Naive thymus-derived CD4-positive, alpha-beta T cell (primary cell): ENCODE measurements around the gene FCHSD2. TPM values are rescaled to one million over a fixed set of nuclear protein-coding genes. Genes with fewer than 3 reads are reported as not detected.
"Not testable (repeated sequence)": the region's sequence is repeated elsewhere in the genome, so short reads cannot be mapped to it uniquely, and the experiment has no call there.

Experiments used
- ATAC-seq: fragments of 150-1000 bp; cut with Tn5 transposase; 2 replicates; pipeline ENCODE4 v1.10.0; 2021; ENCODE audit warnings: mild to moderate bottlenecking, moderate library complexity
- CTCF ChIA-PET: fragments of 350-600 bp; sonication (Branson Sonifier 250); formaldehyde crosslinking; loops from one replicate; lab custom pipeline; 2021; ENCODE audit warnings: antibody characterized with exemption; lab: Charles Lee
- POLR2A ChIA-PET: fragments of 350-600 bp; sonication (Branson Sonifier 250); formaldehyde crosslinking; loops from one replicate; lab custom pipeline; 2021; ENCODE audit warnings: antibody characterized with exemption, inconsistent platforms; lab: Charles Lee
- DNase-seq, 9 donors: peaks; one replicate each; pipeline versions ENCODE4 v3.0.0 to v3.0.0-alpha.2; 2020 to 2022; ENCODE audit warnings: mixed read lengths in 1 of 9
- H3K27ac ChIP-seq: one replicate; pipeline ENCODE4 v1.7.0; 2013; ENCODE audit warnings: mild to moderate bottlenecking, low read depth, low read length, moderate library complexity
- H3K27me3 ChIP-seq, 2 donors: one replicate each; pipeline ENCODE4 v1.7.0; 2013; ENCODE audit warnings: low read length in 2 of 2, mild to moderate bottlenecking in 2 of 2, moderate library complexity in 2 of 2; ENCODE audit not compliant: control insufficient read depth in 2 of 2, insufficient read depth in 2 of 2
- H3K36me3 ChIP-seq, 3 experiments: 1 replicate in 2 of 3; 2 replicates in 1 of 3; pipeline ENCODE4 v1.7.0; 2013; ENCODE audit warnings: low read length in 3 of 3, mild to moderate bottlenecking in 3 of 3, moderate library complexity in 1 of 3; ENCODE audit not compliant: insufficient read depth in 3 of 3, control insufficient read depth in 2 of 3
- H3K4me1 ChIP-seq, 2 donors: one replicate each; pipeline ENCODE4 v1.7.0; 2013; ENCODE audit warnings: low read length in 2 of 2, mild to moderate bottlenecking in 2 of 2, moderate library complexity in 1 of 2; ENCODE audit not compliant: control insufficient read depth in 2 of 2, insufficient read depth in 2 of 2
- H3K4me3 ChIP-seq: 2 replicates; pipeline ENCODE4 v1.7.0; 2013; ENCODE audit warnings: mild to moderate bottlenecking, low read length
- H3K9me3 ChIP-seq, 3 experiments: 1 replicate in 2 of 3; 2 replicates in 1 of 3; pipeline ENCODE4 v1.7.0; 2013; ENCODE audit warnings: low read length in 3 of 3; ENCODE audit not compliant: control insufficient read depth in 2 of 3
- H3K27ac Mint-ChIP-seq, 9 donors: one replicate each; pipeline ENCODE4 v1.8.0; 2020 to 2022; ENCODE audit warnings: mixed read lengths in 9 of 9, mild to moderate bottlenecking in 8 of 9, moderate library complexity in 5 of 9, inconsistent platforms in 2 of 9
- H3K27me3 Mint-ChIP-seq, 5 donors: one replicate each; pipeline ENCODE4 v1.8.0; 2021 to 2022; ENCODE audit warnings: mixed read lengths in 5 of 5, mild to moderate bottlenecking in 1 of 5
- H3K36me3 Mint-ChIP-seq, 5 donors: one replicate each; pipeline ENCODE4 v1.8.0; 2020 to 2022; ENCODE audit warnings: mixed read lengths in 5 of 5, mild to moderate bottlenecking in 3 of 5, inconsistent platforms in 1 of 5
- H3K4me1 Mint-ChIP-seq, 7 donors: one replicate each; pipeline ENCODE4 v1.8.0; 2020 to 2022; ENCODE audit warnings: mixed read lengths in 7 of 7, mild to moderate bottlenecking in 3 of 7, inconsistent platforms in 1 of 7
- H3K4me3 Mint-ChIP-seq, 10 donors: one replicate each; pipeline ENCODE4 v1.8.0; 2020 to 2022; ENCODE audit warnings: mild to moderate bottlenecking in 10 of 10, mixed read lengths in 10 of 10, moderate library complexity in 6 of 10, inconsistent platforms in 2 of 10
- H3K9me3 Mint-ChIP-seq, 11 donors: one replicate each; pipeline ENCODE4 v1.8.0; 2020 to 2022; ENCODE audit warnings: mixed read lengths in 11 of 11, mild to moderate bottlenecking in 4 of 11, inconsistent platforms in 1 of 11, moderate library complexity in 1 of 11
- intact Hi-C, 2 donors: fragments of 100-400 bp; cut with micrococcal nuclease; formaldehyde crosslinking; loops; one replicate each; pipeline ENCODE4 v1.15.1; 2023
- polyA plus RNA-seq, 2 donors: library from polyadenylated mRNA; unstranded; fragments of 300-500 nt; fragmentation: Illumina TruSeq; gene quantifications; one replicate each; pipeline ENCODE4 v1.2.3, GENCODE V29; 2021
- total RNA-seq, 6 experiments: library from RNA in 5 of 6; stranded (reverse) in 5 of 6; gene quantifications; 1 replicate in 5 of 6; 2 replicates in 1 of 6; pipeline ENCODE4 v1.2.3 and lab custom pipeline; 2021 to 2026

The FCHSD2 gene
- total and polyA plus RNA-seq, 7 experiments from 2014 or later, result 18.3 to 69.9 (median 48.6) TPM

DNA sequence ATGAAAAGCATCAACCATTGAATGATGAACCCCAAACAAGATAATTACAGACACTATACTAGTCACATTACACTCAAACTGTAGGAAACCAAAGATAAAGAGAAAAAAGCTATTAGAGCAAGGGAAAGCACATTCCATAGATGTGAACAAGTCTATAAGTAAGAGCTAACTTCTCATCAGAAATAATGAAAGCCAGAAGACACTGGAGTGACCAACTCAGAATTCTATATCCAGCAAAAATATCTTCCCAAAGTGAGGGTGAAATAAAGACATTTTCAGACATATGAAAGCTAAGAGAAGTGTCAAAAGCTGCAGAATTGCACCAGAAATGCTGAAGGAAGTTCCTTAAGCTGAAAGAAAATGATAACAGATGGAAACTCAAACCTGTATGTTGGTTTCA is 17.3 kb downstream of the FCHSD2 start:
- H3K4me3 Mint-ChIP-seq, result no peak overlapping the region
- ChIA-PET POLR2A (interaction anchor here (0.7 kb wide), 1 partner anchor 37 kb away, joined by 3 read pairs; no protein-coding TSS in a partner anchor), CTCF (no interaction called here)
- ATAC-seq, result no peak
- peaks cover 0 to 13% (median 6%) of the 10 kb centered on the region in 11 donors for H3K9me3 Mint-ChIP-seq
- intact Hi-C loops, result no loop called here
- Histone ChIP-seq H3K27ac (no peak overlapping the region), H3K4me1 (no peaks in the 10 kb centered on the region), H3K4me3 (no peak overlapping the region), H3K36me3 (peaks cover 0 to 23% (median 0%) of the 10 kb centered on the region in 3 experiments), H3K27me3 (no peaks in the 10 kb centered on the region), H3K9me3 (peaks cover 0 to 11% (median 0%) of the 10 kb centered on the region in 3 experiments)
- no peak for DNase-seq
- no peaks in the 10 kb centered on the region for H3K27me3 Mint-ChIP-seq
- H3K4me1 Mint-ChIP-seq, result peaks cover 5 to 30% (median 19%) of the 10 kb centered on the region in 7 donors
- no peak overlapping the region for H3K27ac Mint-ChIP-seq
- peaks cover 12 to 56% (median 49%) of the 10 kb centered on the region in 5 donors for H3K36me3 Mint-ChIP-seq

DNA sequence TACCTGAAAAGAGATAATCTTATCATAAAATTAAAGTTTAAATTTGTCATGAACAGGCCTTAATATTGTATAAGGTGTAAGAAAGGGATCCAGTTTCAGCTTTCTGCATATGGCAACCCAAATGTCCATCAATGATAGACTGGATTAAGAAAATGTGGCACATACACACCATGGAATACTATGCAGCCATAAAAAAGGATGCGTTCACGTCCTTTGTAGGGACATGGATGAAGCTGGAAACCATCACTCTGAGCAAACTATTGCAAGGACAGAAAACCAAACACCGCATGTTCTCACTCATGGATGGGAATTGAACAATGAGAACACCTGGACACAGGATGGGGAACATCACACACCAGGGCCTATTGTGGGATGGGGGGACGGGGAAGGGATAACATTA is 18.2 kb downstream of the FCHSD2 start:
- peaks cover 0 to 23% (median 0%) of the 10 kb centered on the region in 3 experiments for H3K36me3 ChIP-seq
- ATAC-seq, H3K27me3 ChIP-seq, POLR2A ChIA-PET, H3K4me3 Mint-ChIP-seq, H3K4me1 ChIP-seq, intact Hi-C loops, H3K4me3 ChIP-seq, H3K27ac Mint-ChIP-seq, H3K27ac ChIP-seq, DNase-seq, H3K27me3 Mint-ChIP-seq: not testable (repeated sequence)
- Mint-ChIP-seq H3K9me3 (peaks cover 0 to 13% (median 6%) of the 10 kb centered on the region in 11 donors), H3K36me3 (peaks cover 12 to 55% (median 51%) of the 10 kb centered on the region in 5 donors), H3K4me1 (peaks cover 6 to 32% (median 20%) of the 10 kb centered on the region in 7 donors)
- CTCF ChIA-PET, result interaction anchor here (0.9 kb wide), 1 partner anchor 53 kb away, joined by 3 read pairs; no protein-coding TSS in a partner anchor
- peaks cover 0 to 11% (median 0%) of the 10 kb centered on the region in 3 experiments for H3K9me3 ChIP-seq

DNA sequence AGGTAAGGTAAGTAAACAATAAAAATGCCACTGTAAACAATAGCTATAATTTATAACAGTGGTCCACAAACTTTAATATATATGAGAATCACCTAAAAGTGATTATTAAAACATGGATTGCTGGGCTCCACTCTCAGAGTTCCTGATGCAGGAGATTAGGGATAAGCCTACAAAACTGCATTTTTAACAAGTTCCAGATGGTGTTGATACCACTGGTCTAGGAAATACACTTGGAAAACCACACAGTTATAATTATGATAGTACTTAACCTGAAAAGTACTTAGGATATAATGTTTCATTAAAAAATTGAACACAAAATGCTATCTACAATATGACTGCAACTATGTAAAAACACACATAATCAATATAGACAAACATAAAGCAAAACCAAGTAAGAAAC is 20.4 kb downstream of the FCHSD2 start:
- DNase-seq, result no peak
- Histone ChIP-seq H3K4me1 (no peaks in the 10 kb centered on the region), H3K4me3 (no peak overlapping the region), H3K27me3 (no peaks in the 10 kb centered on the region), H3K9me3 (peaks cover 0 to 11% (median 0%) of the 10 kb centered on the region in 3 experiments), H3K27ac (no peak overlapping the region), H3K36me3 (peaks cover 0 to 10% (median 0%) of the 10 kb centered on the region in 3 experiments)
- peaks cover 11 to 34% (median 19%) of the 10 kb centered on the region in 7 donors for H3K4me1 Mint-ChIP-seq
- no peak overlapping the region for H3K4me3 Mint-ChIP-seq
- ATAC-seq, result no peak
- H3K27ac Mint-ChIP-seq, result no peak overlapping the region
- intact Hi-C loops, result no loop called here
- ChIA-PET POLR2A (no interaction called here), CTCF (interaction anchor here (0.6 to 1.2 kb wide), 2 partner anchors 9 to 56 kb away, joined by 3 to 4 read pairs; no protein-coding TSS in a partner anchor)
- no peaks in the 10 kb centered on the region for H3K27me3 Mint-ChIP-seq
- peaks cover 15 to 55% (median 51%) of the 10 kb centered on the region in 5 donors for H3K36me3 Mint-ChIP-seq
- H3K9me3 Mint-ChIP-seq, result peaks cover 0 to 13% (median 6%) of the 10 kb centered on the region in 11 donors

GRCh38 chr11:73117071-73117470 is 25.0 kb downstream of the FCHSD2 start:
- CTCF ChIA-PET, result interaction anchor here (0.7 kb wide), 1 partner anchor 61 kb away, joined by 3 read pairs; no protein-coding TSS in a partner anchor
- H3K4me1 Mint-ChIP-seq, result peaks cover 10 to 39% (median 25%) of the 10 kb centered on the region in 7 donors

GRCh38 chr11:73116636-73117035 is 25.5 kb downstream of the FCHSD2 start:
- intact Hi-C loops, result no loop called here
- no peaks in the 10 kb centered on the region for H3K4me1 ChIP-seq
- no peak overlapping the region for H3K4me3 ChIP-seq

More at GRCh38 chr11:73117071-73117470, 25.0 kb downstream of the FCHSD2 start:
- peaks cover 12 to 50% (median 39%) of the 10 kb centered on the region in 5 donors for H3K36me3 Mint-ChIP-seq
- ATAC-seq (no peak), DNase-seq (no peak)
- Histone ChIP-seq H3K9me3 (no peaks in the 10 kb centered on the region), H3K36me3 (peaks cover 0 to 8% (median 0%) of the 10 kb centered on the region in 3 experiments), H3K27me3 (no peaks in the 10 kb centered on the region), H3K4me1 (no peaks in the 10 kb centered on the region), H3K27ac (no peak overlapping the region), H3K4me3 (no peak overlapping the region)
- H3K27ac Mint-ChIP-seq, result no peak overlapping the region
- H3K27me3 Mint-ChIP-seq, result no peaks in the 10 kb centered on the region
- POLR2A ChIA-PET, result no interaction called here
- intact Hi-C loops, result no loop called here
- H3K4me3 Mint-ChIP-seq, result no peak overlapping the region
- H3K9me3 Mint-ChIP-seq, result peaks cover 0 to 7% (median 0%) of the 10 kb centered on the region in 11 donors

DNA sequence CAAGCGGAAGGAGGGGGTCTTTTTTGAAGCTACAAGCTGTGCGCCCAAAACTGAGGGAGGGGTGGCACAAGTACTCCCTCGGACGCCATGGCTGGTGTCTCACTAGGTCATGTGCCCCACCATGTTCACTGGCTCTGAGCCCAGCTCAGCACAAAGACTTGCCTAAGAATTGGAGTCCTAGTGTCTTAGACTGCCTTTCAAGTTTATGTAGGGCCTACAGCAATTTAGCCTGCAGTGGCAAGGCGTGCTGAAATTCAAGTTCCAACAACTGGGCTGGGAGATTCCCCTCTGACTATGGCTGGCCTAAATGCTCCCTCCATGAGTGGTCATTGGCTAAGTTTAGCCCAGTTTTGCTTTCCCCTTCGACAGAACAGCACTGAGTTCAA is 27.3 kb downstream of the FCHSD2 start:
- ChIA-PET POLR2A (no interaction called here), CTCF (interaction anchor here (0.5 kb wide), 1 partner anchor 11 kb away, joined by 4 read pairs; no protein-coding TSS in a partner anchor)
- H3K4me3 ChIP-seq, result no peak overlapping the region
- Mint-ChIP-seq H3K27ac (no peak overlapping the region), H3K4me1 (peaks cover 2 to 30% (median 18%) of the 10 kb centered on the region in 7 donors), H3K27me3 (no peaks in the 10 kb centered on the region), H3K9me3 (peaks cover 0 to 20% (median 9%) of the 10 kb centered on the region in 11 donors), H3K4me3 (no peak overlapping the region), H3K36me3 (peaks cover 11 to 56% (median 40%) of the 10 kb centered on the region in 5 donors)
- H3K36me3 ChIP-seq, result peaks cover 0 to 8% (median 0%) of the 10 kb centered on the region in 3 experiments
- ATAC-seq (no peak), DNase-seq (no peak)
- no peaks in the 10 kb centered on the region for H3K4me1 ChIP-seq
- H3K27ac ChIP-seq, result no peak overlapping the region
- H3K27me3 ChIP-seq, result no peaks in the 10 kb centered on the region
- intact Hi-C loops, result no loop called here
- no peaks in the 10 kb centered on the region for H3K9me3 ChIP-seq

More at GRCh38 chr11:73116636-73117035, 25.5 kb downstream of the FCHSD2 start:
- no peaks in the 10 kb centered on the region for H3K27me3 ChIP-seq
- ATAC-seq (no peak), DNase-seq (no peak)
- H3K27ac ChIP-seq, result no peak overlapping the region
- no peaks in the 10 kb centered on the region for H3K27me3 Mint-ChIP-seq
- no peak overlapping the region for H3K27ac Mint-ChIP-seq
- H3K36me3 ChIP-seq, result peaks cover 0 to 8% (median 0%) of the 10 kb centered on the region in 3 experiments
- peaks cover 9 to 34% (median 24%) of the 10 kb centered on the region in 7 donors for H3K4me1 Mint-ChIP-seq
- no peak overlapping the region for H3K4me3 Mint-ChIP-seq
- no peaks in the 10 kb centered on the region for H3K9me3 ChIP-seq
- peaks cover 12 to 51% (median 37%) of the 10 kb centered on the region in 5 donors for H3K36me3 Mint-ChIP-seq
- POLR2A ChIA-PET, result interaction anchor here (0.7 kb wide), 1 partner anchor 717 kb away, joined by 3 read pairs; no protein-coding TSS in a partner anchor
- H3K9me3 Mint-ChIP-seq, result peaks cover 0 to 7% (median 0%) of the 10 kb centered on the region in 11 donors
- CTCF ChIA-PET, result no interaction called here
